ENCODE results near the gene FRMPD1. TPM values are rescaled to one million over a fixed set of nuclear protein-coding genes. Genes with fewer than 3 reads are reported as not detected.

Gene FRMPD1
- total and polyA plus RNA-seq, 10 of the 15 experiments (the other 5 are each of a cell fraction or from before 2014, with no cell fraction given) = 0.01 to 0.08 (median 0.05) TPM; not detected in 6

GRCh38 chr9:37625036-37625757 is 25.6 kb upstream of the FRMPD1 start (continued):
- TF ChIP-seq NR2C2 (IDR thresholded peaks at IDR 0.05; ENCODE audit: borderline replicate concordance, control insufficient read depth, insufficient read length, low read depth) (no peak), EED (IDR thresholded peaks at IDR 0.05; ENCODE audit: low read depth) (no peak), MEF2A (IDR thresholded peaks at IDR 0.05; ENCODE audit: insufficient read depth, low read depth, low read length) (no peak), RBBP5 (conservative IDR thresholded peaks at IDR 0.05) (no peak), NFIC (IDR thresholded peaks at IDR 0.05; ENCODE audit: low read depth, low read length) (no peak), SMARCA5 (IDR thresholded peaks at IDR 0.05) (no peak), PAX8 (IDR thresholded peaks at IDR 0.05) (no peak)

- RAD21 ChIA-PET (ENCODE audit: unreplicated experiment) = interaction anchor here (0.6 kb wide), 1 partner anchor 350 kb away, joined by 4 read pairs; no protein-coding TSS in a partner anchor
- POLR2A ChIA-PET = interaction anchor here (0.6 kb wide), 1 partner anchor 136 kb away, joined by 4 read pairs; no protein-coding TSS in a partner anchor
- Histone ChIP-seq H3K9ac (ENCODE audit: control insufficient read depth, insufficient read depth, low read length) (no peak overlapping the region), H3K4me2 (ENCODE audit: control insufficient read depth, insufficient read depth) (no peak overlapping the region), H3K4me3 (no peak overlapping the region), H3K36me3 (ENCODE audit: control insufficient read depth in 2 of 2, insufficient read depth in 2 of 2, low read length in 1 of 2) (no peaks in the 10 kb centered on the region), H3K79me2 (ENCODE audit: control insufficient read depth, insufficient read depth, low read length) (no peaks in the 10 kb centered on the region), H4K20me1 (ENCODE audit: control insufficient read depth, insufficient read depth) (no peaks in the 10 kb centered on the region), H3K27ac (ENCODE audit: control insufficient read depth, insufficient read depth) (no peak overlapping the region), H2AFZ (ENCODE audit: control insufficient read depth, low read depth, low read length) (no peak overlapping the region), H3K27me3 (replicated peaks in 1 of 2; ENCODE audit: control insufficient read depth in 2 of 2, insufficient read depth in 2 of 2, low read length in 1 of 2) (no peaks in the 10 kb centered on the region; a peak in 2 of 4 replicates), H3K9me3 (replicated peaks; ENCODE audit: control insufficient read depth, insufficient read depth, low read length) (no peaks in the 10 kb centered on the region), H3K4me1 (ENCODE audit: control insufficient read depth, insufficient read depth, low read length) (no peaks in the 10 kb centered on the region)
- FAIRE-seq = no peak
- 34% methylated on average over 12 of the region's 12 CpGs for WGBS (ENCODE audit: insufficient coverage, insufficient replicate concordance, low lambda C conversion rate, missing lambda C conversion rate)
- intact Hi-C loops (cut with micrococcal nuclease; ENCODE audit: unreplicated experiment) = no loop called here
- SMC1A ChIA-PET (ENCODE audit: uncharacterized antibody, unreplicated experiment) = interaction anchor here (0.8 kb wide), 1 partner anchor 31 kb away, joined by 3 read pairs; no protein-coding TSS in a partner anchor
- DNase-seq (ENCODE audit: low read depth, low spot score) = no peak
- in situ Hi-C loops (cut with MboI) = no loop called here
- CTCF ChIA-PET = interaction anchor here (0.6 to 2.1 kb wide), 4 partner anchors 17 to 833 kb away, joined by 3 to 6 read pairs (median 4); no protein-coding TSS in a partner anchor
- BruUV-seq (replicated peaks) = no TSS peak
- no peak for ATAC-seq
- TF ChIP-seq NRF1 (conservative IDR thresholded peaks at IDR 0.05; ENCODE audit: low read depth, low read length) = no peak
- TF ChIP-seq SRF (IDR thresholded peaks at IDR 0.05; ENCODE audit: low read depth in 2 of 2, low read length in 2 of 2) = no peak
- no peak for TF ChIP-seq CEBPB (IDR thresholded peaks at IDR 0.05; ENCODE audit: borderline replicate concordance in 1 of 2, low read depth in 2 of 2, low read length in 2 of 2)
- TF ChIP-seq EED (IDR thresholded peaks at IDR 0.05; ENCODE audit: low read depth) = no peak
- no peak for TF ChIP-seq SUPT20H (IDR thresholded peaks at IDR 0.05; ENCODE audit: borderline replicate concordance, control insufficient read depth, low read depth, low read length)
- no peak for TF ChIP-seq SKIL (IDR thresholded peaks at IDR 0.05; ENCODE audit: low read depth, poor library complexity, severe bottlenecking)
- TF ChIP-seq WRNIP1 (IDR thresholded peaks at IDR 0.05; ENCODE audit: borderline replicate concordance, low read depth, low read length) = no peak
- TF ChIP-seq PAX5 (IDR thresholded peaks at IDR 0.05; ENCODE audit: borderline replicate concordance, low read depth, low read length) = no peak
- TF ChIP-seq, protein P1, sequence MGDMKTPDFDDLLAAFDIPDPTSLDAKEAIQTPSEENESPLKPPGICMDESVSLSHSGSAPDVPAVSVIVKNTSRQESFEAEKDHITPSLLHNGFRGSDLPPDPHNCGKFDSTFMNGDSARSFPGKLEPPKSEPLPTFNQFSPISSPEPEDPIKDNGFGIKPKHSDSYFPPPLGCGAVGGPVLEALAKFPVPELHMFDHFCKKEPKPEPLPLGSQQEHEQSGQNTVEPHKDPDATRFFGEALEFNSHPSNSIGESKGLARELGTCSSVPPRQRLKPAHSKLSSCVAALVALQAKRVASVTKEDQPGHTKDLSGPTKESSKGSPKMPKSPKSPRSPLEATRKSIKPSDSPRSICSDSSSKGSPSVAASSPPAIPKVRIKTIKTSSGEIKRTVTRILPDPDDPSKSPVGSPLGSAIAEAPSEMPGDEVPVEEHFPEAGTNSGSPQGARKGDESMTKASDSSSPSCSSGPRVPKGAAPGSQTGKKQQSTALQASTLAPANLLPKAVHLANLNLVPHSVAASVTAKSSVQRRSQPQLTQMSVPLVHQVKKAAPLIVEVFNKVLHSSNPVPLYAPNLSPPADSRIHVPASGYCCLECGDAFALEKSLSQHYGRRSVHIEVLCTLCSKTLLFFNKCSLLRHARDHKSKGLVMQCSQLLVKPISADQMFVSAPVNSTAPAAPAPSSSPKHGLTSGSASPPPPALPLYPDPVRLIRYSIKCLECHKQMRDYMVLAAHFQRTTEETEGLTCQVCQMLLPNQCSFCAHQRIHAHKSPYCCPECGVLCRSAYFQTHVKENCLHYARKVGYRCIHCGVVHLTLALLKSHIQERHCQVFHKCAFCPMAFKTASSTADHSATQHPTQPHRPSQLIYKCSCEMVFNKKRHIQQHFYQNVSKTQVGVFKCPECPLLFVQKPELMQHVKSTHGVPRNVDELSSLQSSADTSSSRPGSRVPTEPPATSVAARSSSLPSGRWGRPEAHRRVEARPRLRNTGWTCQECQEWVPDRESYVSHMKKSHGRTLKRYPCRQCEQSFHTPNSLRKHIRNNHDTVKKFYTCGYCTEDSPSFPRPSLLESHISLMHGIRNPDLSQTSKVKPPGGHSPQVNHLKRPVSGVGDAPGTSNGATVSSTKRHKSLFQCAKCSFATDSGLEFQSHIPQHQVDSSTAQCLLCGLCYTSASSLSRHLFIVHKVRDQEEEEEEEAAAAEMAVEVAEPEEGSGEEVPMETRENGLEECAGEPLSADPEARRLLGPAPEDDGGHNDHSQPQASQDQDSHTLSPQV (IDR thresholded peaks at IDR 0.05) = no peak
- TF ChIP-seq CREM (IDR thresholded peaks at IDR 0.05; ENCODE audit: low read depth) = no peak
- no peak for TF ChIP-seq TBL1XR1 (IDR thresholded peaks at IDR 0.05; ENCODE audit: low read depth, low read length)
These were observed 25.0 kb upstream of the FRMPD1 start for GRCh38 chr9:37625758-37626147.

All from GM12878 (cell line).